Measurements from ENCODE around the gene DIP2A.

Gene DIP2A

DNA sequence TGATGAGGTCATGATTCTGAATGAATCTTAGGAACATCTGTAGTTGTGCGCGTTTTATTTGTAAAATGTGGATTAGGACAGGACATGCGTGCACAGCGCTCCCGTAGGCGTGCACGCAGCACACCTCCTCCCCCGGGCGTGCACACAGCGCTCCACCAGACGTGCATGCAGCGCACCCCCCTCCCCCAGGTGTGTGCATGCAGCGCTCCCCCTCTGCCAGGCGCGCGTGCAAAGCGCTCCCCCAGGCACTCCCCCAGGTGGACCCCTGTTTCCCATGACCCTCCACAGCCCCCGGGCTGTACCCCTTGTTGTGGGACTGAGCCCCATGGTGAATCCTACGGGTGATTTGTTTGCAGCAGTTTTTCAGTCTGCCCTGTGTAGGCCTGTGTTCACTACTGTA is 84.6 kb downstream of the DIP2A start:
- Histone ChIP-seq H3K9ac (ENCODE audit: low read depth in 1 of 2, low read length in 2 of 2) (no peak overlapping the region), H3K27ac (ENCODE audit: low read depth, low read length) (no peak overlapping the region), H3K9me3 (ENCODE audit: control insufficient read depth in 1 of 2, low read length in 2 of 2) (no peaks in the 10 kb centered on the region), H3K27me3 (ENCODE audit: control insufficient read depth in 1 of 2, insufficient read depth in 2 of 2, low read length in 2 of 2) (no peaks in the 10 kb centered on the region), H3K36me3 (ENCODE audit: control insufficient read depth in 1 of 2, insufficient read depth in 2 of 2, low read length in 2 of 2) (peaks cover 46 to 87% of the 10 kb centered on the region in 2 donors), H3K4me1 (ENCODE audit: control insufficient read depth in 1 of 2, insufficient read depth in 2 of 2, low read length in 2 of 2) (no peaks in the 10 kb centered on the region), H3K4me3 (ENCODE audit: low read depth in 1 of 2, low read length in 2 of 2) (no peak overlapping the region)

- no peaks in the 10 kb centered on the region for H3K9me3 ChIP-seq (ENCODE audit: control insufficient read depth in 1 of 2, low read length in 2 of 2)
- H3K9ac ChIP-seq (ENCODE audit: low read depth in 1 of 2, low read length in 2 of 2): no peak overlapping the region
- no peak overlapping the region for H3K4me3 ChIP-seq (ENCODE audit: low read depth in 1 of 2, low read length in 2 of 2)
- H3K36me3 ChIP-seq (ENCODE audit: control insufficient read depth in 1 of 2, insufficient read depth in 2 of 2, low read length in 2 of 2): peaks cover 42 to 86% of the 10 kb centered on the region in 2 donors
- H3K4me1 ChIP-seq (ENCODE audit: control insufficient read depth in 1 of 2, insufficient read depth in 2 of 2, low read length in 2 of 2): no peaks in the 10 kb centered on the region
- H3K27ac ChIP-seq (ENCODE audit: low read depth, low read length): no peak overlapping the region
- H3K27me3 ChIP-seq (ENCODE audit: control insufficient read depth in 1 of 2, insufficient read depth in 2 of 2, low read length in 2 of 2): no peaks in the 10 kb centered on the region
These were observed 85.3 kb downstream of the DIP2A start for GRCh38 chr21:46544003-46544402.

DNA sequence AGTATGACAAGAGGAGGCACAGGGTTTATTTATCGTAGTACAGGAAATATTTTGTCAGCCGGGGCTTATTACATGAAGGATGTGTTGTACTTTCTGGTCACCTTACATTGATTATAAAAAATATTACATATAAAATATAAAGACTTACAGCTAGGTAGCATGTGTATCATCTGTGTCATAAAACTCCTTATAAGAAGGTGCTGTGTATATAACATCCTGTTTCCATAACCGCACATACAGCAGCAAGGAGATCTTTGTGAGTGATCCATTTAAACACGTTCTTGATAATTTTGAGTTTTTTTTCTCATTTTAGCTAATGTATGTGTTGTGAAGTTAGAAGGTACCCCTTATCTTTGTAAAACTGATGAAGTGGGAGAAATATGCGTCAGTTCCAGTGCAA is 86.1 kb downstream of the DIP2A start:
- Histone ChIP-seq H3K4me1 (ENCODE audit: control insufficient read depth in 1 of 2, insufficient read depth in 2 of 2, low read length in 2 of 2) (no peaks in the 10 kb centered on the region), H3K36me3 (ENCODE audit: control insufficient read depth in 1 of 2, insufficient read depth in 2 of 2, low read length in 2 of 2) (peaks cover 38 to 83% of the 10 kb centered on the region in 2 donors), H3K4me3 (ENCODE audit: low read depth in 1 of 2, low read length in 2 of 2) (no peak overlapping the region), H3K27ac (ENCODE audit: low read depth, low read length) (no peak overlapping the region), H3K27me3 (ENCODE audit: control insufficient read depth in 1 of 2, insufficient read depth in 2 of 2, low read length in 2 of 2) (no peaks in the 10 kb centered on the region), H3K9ac (ENCODE audit: low read depth in 1 of 2, low read length in 2 of 2) (no peak overlapping the region), H3K9me3 (ENCODE audit: control insufficient read depth in 1 of 2, low read length in 2 of 2) (no peaks in the 10 kb centered on the region)

GRCh38 chr21:46545363-46545762 is 86.7 kb downstream of the DIP2A start:
- H3K36me3 ChIP-seq (ENCODE audit: control insufficient read depth in 1 of 2, insufficient read depth in 2 of 2, low read length in 2 of 2): peaks cover 40 to 82% of the 10 kb centered on the region in 2 donors
- H3K4me1 ChIP-seq (ENCODE audit: control insufficient read depth in 1 of 2, insufficient read depth in 2 of 2, low read length in 2 of 2): peaks cover 0 to 2% of the 10 kb centered on the region in 2 donors
- H3K9me3 ChIP-seq (ENCODE audit: control insufficient read depth in 1 of 2, low read length in 2 of 2): no peaks in the 10 kb centered on the region
- no peak overlapping the region for H3K27ac ChIP-seq (ENCODE audit: low read depth, low read length)
- H3K27me3 ChIP-seq (ENCODE audit: control insufficient read depth in 1 of 2, insufficient read depth in 2 of 2, low read length in 2 of 2): no peaks in the 10 kb centered on the region
- H3K4me3 ChIP-seq (ENCODE audit: low read depth in 1 of 2, low read length in 2 of 2): no peak overlapping the region
- H3K9ac ChIP-seq (ENCODE audit: low read depth in 1 of 2, low read length in 2 of 2): no peak overlapping the region

DNA sequence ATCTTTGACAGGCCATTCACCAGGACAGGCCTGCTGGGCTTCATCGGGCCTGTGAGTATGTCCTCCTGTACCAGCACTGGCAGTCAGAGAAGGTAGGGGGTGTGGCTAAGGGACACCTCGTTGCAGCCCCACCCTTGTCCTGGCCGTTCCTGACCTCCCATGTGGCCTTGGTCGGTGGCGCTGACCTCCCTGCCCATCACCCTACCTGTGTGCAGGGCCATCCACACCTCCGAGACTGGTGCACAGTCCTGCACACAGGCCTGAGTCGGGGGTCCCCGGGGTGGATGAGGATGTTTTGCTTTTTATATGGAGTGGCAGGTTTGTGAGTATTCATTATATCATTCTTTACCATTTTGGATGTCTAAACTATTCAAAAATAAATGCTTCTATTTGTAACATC is 87.2 kb downstream of the DIP2A start:
- Histone ChIP-seq H3K27me3 (ENCODE audit: control insufficient read depth in 1 of 2, insufficient read depth in 2 of 2, low read length in 2 of 2) (no peaks in the 10 kb centered on the region), H3K4me3 (ENCODE audit: low read depth in 1 of 2, low read length in 2 of 2) (no peak overlapping the region), H3K4me1 (ENCODE audit: control insufficient read depth in 1 of 2, insufficient read depth in 2 of 2, low read length in 2 of 2) (peaks cover 2 to 7% of the 10 kb centered on the region in 2 donors), H3K9ac (ENCODE audit: low read depth in 1 of 2, low read length in 2 of 2) (no peak overlapping the region), H3K27ac (ENCODE audit: low read depth, low read length) (no peak overlapping the region), H3K9me3 (ENCODE audit: control insufficient read depth in 1 of 2, low read length in 2 of 2) (no peaks in the 10 kb centered on the region), H3K36me3 (ENCODE audit: control insufficient read depth in 1 of 2, insufficient read depth in 2 of 2, low read length in 2 of 2) (peaks cover 46 to 85% of the 10 kb centered on the region in 2 donors)

DNA sequence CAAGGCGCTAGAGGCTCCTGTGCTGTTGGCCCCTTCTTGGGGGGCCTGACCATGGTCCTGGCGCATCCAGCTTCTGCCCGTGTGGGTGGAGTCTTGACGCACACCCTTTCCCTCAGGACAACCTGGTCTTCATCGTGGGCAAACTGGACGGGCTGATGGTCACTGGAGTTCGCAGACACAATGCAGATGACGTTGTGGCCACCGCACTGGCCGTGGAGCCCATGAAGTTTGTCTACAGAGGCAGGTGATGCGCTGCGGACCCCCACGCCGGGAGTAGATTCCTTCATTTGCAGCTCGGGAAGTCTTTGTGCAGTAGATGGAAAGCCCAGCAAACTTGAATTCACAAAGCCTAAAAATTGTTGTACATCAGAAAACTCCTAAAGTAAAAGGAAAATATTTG is 88.1 kb downstream of the DIP2A start:
- Histone ChIP-seq H3K27ac (ENCODE audit: low read depth, low read length) (no peak overlapping the region), H3K27me3 (ENCODE audit: control insufficient read depth in 1 of 2, insufficient read depth in 2 of 2, low read length in 2 of 2) (no peaks in the 10 kb centered on the region), H3K4me3 (ENCODE audit: low read depth in 1 of 2, low read length in 2 of 2) (no peak overlapping the region), H3K4me1 (ENCODE audit: control insufficient read depth in 1 of 2, insufficient read depth in 2 of 2, low read length in 2 of 2) (peaks cover 3 to 7% of the 10 kb centered on the region in 2 donors), H3K9me3 (ENCODE audit: control insufficient read depth in 1 of 2, low read length in 2 of 2) (no peaks in the 10 kb centered on the region), H3K36me3 (ENCODE audit: control insufficient read depth in 1 of 2, insufficient read depth in 2 of 2, low read length in 2 of 2) (peaks cover 43 to 81% of the 10 kb centered on the region in 2 donors), H3K9ac (ENCODE audit: low read depth in 1 of 2, low read length in 2 of 2) (no peak overlapping the region)

GRCh38 chr21:46549650-46550049 is 91.0 kb downstream of the DIP2A start:
- H3K27ac ChIP-seq (ENCODE audit: low read depth, low read length): no peak overlapping the region
- peaks cover 3 to 11% of the 10 kb centered on the region in 2 donors for H3K4me1 ChIP-seq (ENCODE audit: control insufficient read depth in 1 of 2, insufficient read depth in 2 of 2, low read length in 2 of 2)
- no peaks in the 10 kb centered on the region for H3K9me3 ChIP-seq (ENCODE audit: control insufficient read depth in 1 of 2, low read length in 2 of 2)
- H3K4me3 ChIP-seq (ENCODE audit: low read depth in 1 of 2, low read length in 2 of 2): no peak overlapping the region
- no peaks in the 10 kb centered on the region for H3K27me3 ChIP-seq (ENCODE audit: control insufficient read depth in 1 of 2, insufficient read depth in 2 of 2, low read length in 2 of 2)
- H3K36me3 ChIP-seq (ENCODE audit: control insufficient read depth in 1 of 2, insufficient read depth in 2 of 2, low read length in 2 of 2): peaks cover 38 to 74% of the 10 kb centered on the region in 2 donors
- H3K9ac ChIP-seq (ENCODE audit: low read depth in 1 of 2, low read length in 2 of 2): no peak overlapping the region

GRCh38 chr21:46550116-46550941 is 91.6 kb downstream of the DIP2A start:
- Histone ChIP-seq H3K4me3 (ENCODE audit: low read depth in 1 of 2, low read length in 2 of 2) (no peak overlapping the region), H3K9ac (ENCODE audit: low read depth in 1 of 2, low read length in 2 of 2) (no peak overlapping the region), H3K4me1 (ENCODE audit: control insufficient read depth in 1 of 2, insufficient read depth in 2 of 2, low read length in 2 of 2) (peaks cover 3 to 11% of the 10 kb centered on the region in 2 donors), H3K9me3 (ENCODE audit: control insufficient read depth in 1 of 2, low read length in 2 of 2) (no peaks in the 10 kb centered on the region), H3K36me3 (ENCODE audit: control insufficient read depth in 1 of 2, insufficient read depth in 2 of 2, low read length in 2 of 2) (peaks cover 34 to 74% of the 10 kb centered on the region in 2 donors), H3K27ac (ENCODE audit: low read depth, low read length) (no peak overlapping the region), H3K27me3 (ENCODE audit: control insufficient read depth in 1 of 2, insufficient read depth in 2 of 2, low read length in 2 of 2) (no peaks in the 10 kb centered on the region)

GRCh38 chr21:46551636-46552241 is 93.0 kb downstream of the DIP2A start:
- Histone ChIP-seq H3K4me1 (ENCODE audit: control insufficient read depth in 1 of 2, insufficient read depth in 2 of 2, low read length in 2 of 2) (peaks cover 3 to 11% of the 10 kb centered on the region in 2 donors), H3K9me3 (ENCODE audit: control insufficient read depth in 1 of 2, low read length in 2 of 2) (no peaks in the 10 kb centered on the region), H3K36me3 (ENCODE audit: control insufficient read depth in 1 of 2, insufficient read depth in 2 of 2, low read length in 2 of 2) (peaks cover 21 to 68% of the 10 kb centered on the region in 2 donors), H3K4me3 (ENCODE audit: low read depth in 1 of 2, low read length in 2 of 2) (peak overlapping the region; percentile 12 to 13), H3K27ac (ENCODE audit: low read depth, low read length) (no peak overlapping the region), H3K27me3 (ENCODE audit: control insufficient read depth in 1 of 2, insufficient read depth in 2 of 2, low read length in 2 of 2) (no peaks in the 10 kb centered on the region), H3K9ac (ENCODE audit: low read depth in 1 of 2, low read length in 2 of 2) (no peak overlapping the region)

DNA sequence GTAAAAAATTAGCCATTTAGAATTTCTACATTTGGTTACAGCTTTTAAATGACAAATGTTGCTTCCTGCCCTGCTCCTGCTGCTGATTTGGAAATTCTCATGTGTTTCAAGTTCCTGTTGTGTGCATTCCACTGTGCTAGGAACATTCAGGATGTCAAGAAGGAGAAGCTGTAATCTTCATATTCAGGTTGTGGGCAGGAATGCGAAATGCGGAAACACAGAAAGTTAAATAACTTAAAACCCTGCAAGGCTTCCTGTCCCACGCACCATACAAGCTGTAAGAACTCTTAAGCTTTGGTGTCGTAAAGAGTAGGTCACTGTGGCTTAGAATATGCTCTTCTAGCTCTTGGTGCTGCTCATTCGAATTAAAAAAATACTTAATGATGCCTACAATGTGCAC is 93.6 kb downstream of the DIP2A start:
- Histone ChIP-seq H3K9ac (ENCODE audit: low read depth in 1 of 2, low read length in 2 of 2) (peak overlapping the region in 1 of 2 donors; percentile 1), H3K9me3 (ENCODE audit: control insufficient read depth in 1 of 2, low read length in 2 of 2) (no peaks in the 10 kb centered on the region), H3K36me3 (ENCODE audit: control insufficient read depth in 1 of 2, insufficient read depth in 2 of 2, low read length in 2 of 2) (peaks cover 24 to 69% of the 10 kb centered on the region in 2 donors), H3K4me3 (ENCODE audit: low read depth in 1 of 2, low read length in 2 of 2) (no peak overlapping the region), H3K27me3 (ENCODE audit: control insufficient read depth in 1 of 2, insufficient read depth in 2 of 2, low read length in 2 of 2) (no peaks in the 10 kb centered on the region), H3K27ac (ENCODE audit: low read depth, low read length) (no peak overlapping the region), H3K4me1 (ENCODE audit: control insufficient read depth in 1 of 2, insufficient read depth in 2 of 2, low read length in 2 of 2) (peaks cover 3 to 11% of the 10 kb centered on the region in 2 donors)
